Neural progenitor cell (in vitro differentiated cells): ENCODE results near the gene REPIN1.

Source experiments
- CTCF ChIP-seq: fragments of 200-600 bp; sonication (generic); IDR thresholded peaks from 2 replicates; pipeline ENCODE4 v1.5.1; 2017; ENCODE audit warnings: antibody characterized with exemption, mild to moderate bottlenecking
- EZH2 ChIP-seq: fragments of 200-600 bp; sonication (generic); IDR thresholded peaks from 2 replicates; pipeline ENCODE4 v1.6.1; 2017; ENCODE audit warnings: antibody characterized with exemption, mild to moderate bottlenecking, moderate library complexity

- no peak for TF ChIP-seq CTCF
- TF ChIP-seq EZH2: peak; percentile 83
Measured at GRCh38 chr7:150341263-150342120, 27.1 kb upstream of the REPIN1 start, which contains the start of gene RARRES2.
